ENCODE data around the gene COX7A2L. TPM values are rescaled to one million over a fixed set of nuclear protein-coding genes. Genes with fewer than 3 reads are reported as not detected.
"Not testable (repeated sequence)": the region's sequence is repeated elsewhere in the genome, so short reads cannot be mapped to it uniquely, and the experiment has no call there.

The COX7A2L gene
- total RNA-seq (ENCODE audit: low replicate concordance) = 181 and 197 TPM in 2 replicates

GRCh38 chr2:42360890-42361727, at the start of gene COX7A2L:
Gene COX7A2L, minus strand, starts transcription at chr2:42361217. Its CDS starts 56 bp downstream, at chr2:42361161.
- peak; percentile 98 for DNase-seq (ENCODE audit: low read depth)
- TF ChIP-seq CTCF (IDR thresholded peaks at IDR 0.05; ENCODE audit: insufficient read depth, low read length) = peak; percentile 41
- peak within 1 kb of the TSS; percentile 98 for H3K4me3 ChIP-seq (ENCODE audit: low read depth, low read length)

- DNase-seq (ENCODE audit: low read depth) = no peak
- no peak for TF ChIP-seq CTCF (IDR thresholded peaks at IDR 0.05; ENCODE audit: insufficient read depth, low read length)
- H3K4me3 ChIP-seq (ENCODE audit: low read depth, low read length) = no peak overlapping the region
Measured at GRCh38 chr2:42408009-42408408, 47.0 kb upstream of the COX7A2L start.

- DNase-seq (ENCODE audit: low read depth) = no peak
- no peak for TF ChIP-seq CTCF (IDR thresholded peaks at IDR 0.05; ENCODE audit: insufficient read depth, low read length)
Measured at GRCh38 chr2:42407476-42407875, 46.5 kb upstream of the COX7A2L start.

GRCh38 chr2:42404676-42405075, 43.7 kb upstream of the COX7A2L start:
- no peak overlapping the region for H3K4me3 ChIP-seq (ENCODE audit: low read depth, low read length)
- TF ChIP-seq CTCF (IDR thresholded peaks at IDR 0.05; ENCODE audit: insufficient read depth, low read length) = no peak
- no peak for DNase-seq (ENCODE audit: low read depth)

More at GRCh38 chr2:42407476-42407875, 46.5 kb upstream of the COX7A2L start:
- no peak overlapping the region for H3K4me3 ChIP-seq (ENCODE audit: low read depth, low read length)

- no peak overlapping the region for H3K4me3 ChIP-seq (ENCODE audit: low read depth, low read length)
- no peak for DNase-seq (ENCODE audit: low read depth)
- TF ChIP-seq CTCF (IDR thresholded peaks at IDR 0.05; ENCODE audit: insufficient read depth, low read length) = no peak
Measured at GRCh38 chr2:42401773-42402172, 40.8 kb upstream of the COX7A2L start.

- not testable (repeated sequence) for DNase-seq (ENCODE audit: low read depth); H3K4me3 ChIP-seq (ENCODE audit: low read depth, low read length)
Measured at GRCh38 chr2:42398052-42398451, 37.0 kb upstream of the COX7A2L start.

GRCh38 chr2:42393320-42393719, 32.3 kb upstream of the COX7A2L start:
- DNase-seq (ENCODE audit: low read depth); H3K4me3 ChIP-seq (ENCODE audit: low read depth, low read length): not testable (repeated sequence)

GRCh38 chr2:42392191-42392590, 31.2 kb upstream of the COX7A2L start:
- no peak overlapping the region for H3K4me3 ChIP-seq (ENCODE audit: low read depth, low read length)
- TF ChIP-seq CTCF (IDR thresholded peaks at IDR 0.05; ENCODE audit: insufficient read depth, low read length) = no peak
- no peak for DNase-seq (ENCODE audit: low read depth)
